Measurements from ENCODE around the gene DCTN2.
A peak's percentile ranks its signal among the peaks of the same experiment; 100 is the strongest.
"Not testable (repeated sequence)": the region's sequence is repeated elsewhere in the genome, so short reads cannot be mapped to it uniquely, and the experiment has no call there.

Gene DCTN2

GRCh38 chr12:57517187-57517586 lies 29.8 kb downstream of the DCTN2 start:
- Histone ChIP-seq H3K4me1 (ENCODE audit: control insufficient read depth, insufficient read depth, low read length) (peaks cover 30% of the 10 kb centered on the region), H3K9ac (ENCODE audit: low read length) (peak overlapping the region; percentile 100), H3K4me3 (ENCODE audit: low read length) (peak overlapping the region; percentile 99), H3K9me3 (ENCODE audit: control insufficient read depth, low read length) (no peaks in the 10 kb centered on the region), H3K36me3 (ENCODE audit: control insufficient read depth, insufficient read depth, low read length, severe bottlenecking) (peaks cover 67% of the 10 kb centered on the region), H3K27me3 (replicated peaks; ENCODE audit: control insufficient read depth, insufficient read depth, low read length) (no peaks in the 10 kb centered on the region)
- DNase-seq (ENCODE audit: low read depth) = peak; percentile 48

GRCh38 chr12:57516617-57517153 lies 30.3 kb downstream of the DCTN2 start:
- peak overlapping the region; percentile 7 for H3K9ac ChIP-seq (ENCODE audit: low read length)
- H3K4me3 ChIP-seq (ENCODE audit: low read length) = peak overlapping the region; percentile 99
- H3K36me3 ChIP-seq (ENCODE audit: control insufficient read depth, insufficient read depth, low read length, severe bottlenecking) = peaks cover 72% of the 10 kb centered on the region
- DNase-seq (ENCODE audit: low read depth) = no peak
- no peaks in the 10 kb centered on the region for H3K9me3 ChIP-seq (ENCODE audit: control insufficient read depth, low read length)
- no peaks in the 10 kb centered on the region for H3K27me3 ChIP-seq (replicated peaks; ENCODE audit: control insufficient read depth, insufficient read depth, low read length)
- peaks cover 25% of the 10 kb centered on the region for H3K4me1 ChIP-seq (ENCODE audit: control insufficient read depth, insufficient read depth, low read length)

GRCh38 chr12:57515934-57516541 lies 31.0 kb downstream of the DCTN2 start:
- Histone ChIP-seq H3K36me3 (ENCODE audit: control insufficient read depth, insufficient read depth, low read length, severe bottlenecking) (peaks cover 78% of the 10 kb centered on the region), H3K9ac (ENCODE audit: low read length) (peak overlapping the region; percentile 7)

GRCh38 chr12:57515408-57515933 lies 31.5 kb downstream of the DCTN2 start:
- Histone ChIP-seq H3K9ac (ENCODE audit: low read length) (no peak overlapping the region), H3K36me3 (ENCODE audit: control insufficient read depth, insufficient read depth, low read length, severe bottlenecking) (peaks cover 82% of the 10 kb centered on the region), H3K27me3 (replicated peaks; ENCODE audit: control insufficient read depth, insufficient read depth, low read length) (no peaks in the 10 kb centered on the region), H3K4me3 (ENCODE audit: low read length) (no peak overlapping the region), H3K4me1 (ENCODE audit: control insufficient read depth, insufficient read depth, low read length) (peaks cover 16% of the 10 kb centered on the region), H3K9me3 (ENCODE audit: control insufficient read depth, low read length) (no peaks in the 10 kb centered on the region)
- DNase-seq (ENCODE audit: low read depth) = no peak

More at GRCh38 chr12:57515934-57516541, 31.0 kb downstream of the DCTN2 start:
- Histone ChIP-seq H3K4me3 (ENCODE audit: low read length) (no peak overlapping the region), H3K9me3 (ENCODE audit: control insufficient read depth, low read length) (no peaks in the 10 kb centered on the region), H3K4me1 (ENCODE audit: control insufficient read depth, insufficient read depth, low read length) (peaks cover 19% of the 10 kb centered on the region), H3K27me3 (replicated peaks; ENCODE audit: control insufficient read depth, insufficient read depth, low read length) (no peaks in the 10 kb centered on the region)
- no peak for DNase-seq (ENCODE audit: low read depth)

GRCh38 chr12:57514720-57515407 lies 32.1 kb downstream of the DCTN2 start:
- DNase-seq (ENCODE audit: low read depth) = no peak
- Histone ChIP-seq H3K9ac (ENCODE audit: low read length) (no peak overlapping the region), H3K4me3 (ENCODE audit: low read length) (no peak overlapping the region), H3K4me1 (ENCODE audit: control insufficient read depth, insufficient read depth, low read length) (peaks cover 16% of the 10 kb centered on the region), H3K36me3 (ENCODE audit: control insufficient read depth, insufficient read depth, low read length, severe bottlenecking) (peaks cover 85% of the 10 kb centered on the region), H3K9me3 (ENCODE audit: control insufficient read depth, low read length) (no peaks in the 10 kb centered on the region), H3K27me3 (replicated peaks; ENCODE audit: control insufficient read depth, insufficient read depth, low read length) (no peaks in the 10 kb centered on the region)

GRCh38 chr12:57514246-57514645 lies 32.7 kb downstream of the DCTN2 start:
- not testable (repeated sequence) for H3K9ac ChIP-seq (ENCODE audit: low read length); H3K4me3 ChIP-seq (ENCODE audit: low read length); DNase-seq (ENCODE audit: low read depth); H3K9me3 ChIP-seq (ENCODE audit: control insufficient read depth, low read length); H3K27me3 ChIP-seq (replicated peaks; ENCODE audit: control insufficient read depth, insufficient read depth, low read length)
- Histone ChIP-seq H3K36me3 (ENCODE audit: control insufficient read depth, insufficient read depth, low read length, severe bottlenecking) (peaks cover 90% of the 10 kb centered on the region), H3K4me1 (ENCODE audit: control insufficient read depth, insufficient read depth, low read length) (peaks cover 16% of the 10 kb centered on the region)

- peaks cover 90% of the 10 kb centered on the region for H3K36me3 ChIP-seq (ENCODE audit: control insufficient read depth, insufficient read depth, low read length, severe bottlenecking)
- H3K4me1 ChIP-seq (ENCODE audit: control insufficient read depth, insufficient read depth, low read length) = peaks cover 16% of the 10 kb centered on the region
- not testable (repeated sequence) for H3K27me3 ChIP-seq (replicated peaks; ENCODE audit: control insufficient read depth, insufficient read depth, low read length); H3K4me3 ChIP-seq (ENCODE audit: low read length); DNase-seq (ENCODE audit: low read depth); H3K9me3 ChIP-seq (ENCODE audit: control insufficient read depth, low read length); H3K9ac ChIP-seq (ENCODE audit: low read length)
Measured at GRCh38 chr12:57513677-57514076, 33.3 kb downstream of the DCTN2 start.

- H3K4me3 ChIP-seq (ENCODE audit: low read length) = no peak overlapping the region
- H3K27me3 ChIP-seq (replicated peaks; ENCODE audit: control insufficient read depth, insufficient read depth, low read length) = no peaks in the 10 kb centered on the region
- H3K9ac ChIP-seq (ENCODE audit: low read length) = no peak overlapping the region
- peaks cover 91% of the 10 kb centered on the region for H3K36me3 ChIP-seq (ENCODE audit: control insufficient read depth, insufficient read depth, low read length, severe bottlenecking)
- H3K4me1 ChIP-seq (ENCODE audit: control insufficient read depth, insufficient read depth, low read length) = peaks cover 13% of the 10 kb centered on the region
- DNase-seq (ENCODE audit: low read depth) = no peak
- H3K9me3 ChIP-seq (ENCODE audit: control insufficient read depth, low read length) = no peaks in the 10 kb centered on the region
Measured at GRCh38 chr12:57513266-57513665, 33.7 kb downstream of the DCTN2 start.

GRCh38 chr12:57512665-57513064 lies 34.3 kb downstream of the DCTN2 start:
- no peak overlapping the region for H3K4me3 ChIP-seq (ENCODE audit: low read length)
- H3K27me3 ChIP-seq (replicated peaks; ENCODE audit: control insufficient read depth, insufficient read depth, low read length) = no peaks in the 10 kb centered on the region
- no peaks in the 10 kb centered on the region for H3K9me3 ChIP-seq (ENCODE audit: control insufficient read depth, low read length)
- peaks cover 7% of the 10 kb centered on the region for H3K4me1 ChIP-seq (ENCODE audit: control insufficient read depth, insufficient read depth, low read length)
- DNase-seq (ENCODE audit: low read depth) = no peak
- H3K9ac ChIP-seq (ENCODE audit: low read length) = no peak overlapping the region
- H3K36me3 ChIP-seq (ENCODE audit: control insufficient read depth, insufficient read depth, low read length, severe bottlenecking) = peaks cover 85% of the 10 kb centered on the region

GRCh38 chr12:57511588-57512325 lies 35.2 kb downstream of the DCTN2 start:
- no peaks in the 10 kb centered on the region for H3K4me1 ChIP-seq (ENCODE audit: control insufficient read depth, insufficient read depth, low read length)

GRCh38 chr12:57511161-57511560 lies 35.8 kb downstream of the DCTN2 start:
- H3K27me3 ChIP-seq (replicated peaks; ENCODE audit: control insufficient read depth, insufficient read depth, low read length) = no peaks in the 10 kb centered on the region
- H3K9me3 ChIP-seq (ENCODE audit: control insufficient read depth, low read length) = no peaks in the 10 kb centered on the region
- H3K9ac ChIP-seq (ENCODE audit: low read length) = no peak overlapping the region
- H3K4me1 ChIP-seq (ENCODE audit: control insufficient read depth, insufficient read depth, low read length) = no peaks in the 10 kb centered on the region
- no peak overlapping the region for H3K4me3 ChIP-seq (ENCODE audit: low read length)
- peaks cover 75% of the 10 kb centered on the region for H3K36me3 ChIP-seq (ENCODE audit: control insufficient read depth, insufficient read depth, low read length, severe bottlenecking)
- DNase-seq (ENCODE audit: low read depth) = no peak

More at GRCh38 chr12:57511588-57512325, 35.2 kb downstream of the DCTN2 start:
- no peak for DNase-seq (ENCODE audit: low read depth)
- Histone ChIP-seq H3K9ac (ENCODE audit: low read length) (no peak overlapping the region), H3K9me3 (ENCODE audit: control insufficient read depth, low read length) (no peaks in the 10 kb centered on the region), H3K4me3 (ENCODE audit: low read length) (no peak overlapping the region), H3K36me3 (ENCODE audit: control insufficient read depth, insufficient read depth, low read length, severe bottlenecking) (peaks cover 76% of the 10 kb centered on the region), H3K27me3 (replicated peaks; ENCODE audit: control insufficient read depth, insufficient read depth, low read length) (no peaks in the 10 kb centered on the region)

Data from adipocyte (in vitro differentiated cells).